Epidermal melanocyte (primary cell): ENCODE results near the gene IGFL4.

Source experiments
- DNase-seq: peaks from one replicate; pipeline ENCODE4 v3.0.0; 2011; ENCODE audit warnings: low spot score; ENCODE audit not compliant: insufficient read length

The IGFL4 gene

DNA sequence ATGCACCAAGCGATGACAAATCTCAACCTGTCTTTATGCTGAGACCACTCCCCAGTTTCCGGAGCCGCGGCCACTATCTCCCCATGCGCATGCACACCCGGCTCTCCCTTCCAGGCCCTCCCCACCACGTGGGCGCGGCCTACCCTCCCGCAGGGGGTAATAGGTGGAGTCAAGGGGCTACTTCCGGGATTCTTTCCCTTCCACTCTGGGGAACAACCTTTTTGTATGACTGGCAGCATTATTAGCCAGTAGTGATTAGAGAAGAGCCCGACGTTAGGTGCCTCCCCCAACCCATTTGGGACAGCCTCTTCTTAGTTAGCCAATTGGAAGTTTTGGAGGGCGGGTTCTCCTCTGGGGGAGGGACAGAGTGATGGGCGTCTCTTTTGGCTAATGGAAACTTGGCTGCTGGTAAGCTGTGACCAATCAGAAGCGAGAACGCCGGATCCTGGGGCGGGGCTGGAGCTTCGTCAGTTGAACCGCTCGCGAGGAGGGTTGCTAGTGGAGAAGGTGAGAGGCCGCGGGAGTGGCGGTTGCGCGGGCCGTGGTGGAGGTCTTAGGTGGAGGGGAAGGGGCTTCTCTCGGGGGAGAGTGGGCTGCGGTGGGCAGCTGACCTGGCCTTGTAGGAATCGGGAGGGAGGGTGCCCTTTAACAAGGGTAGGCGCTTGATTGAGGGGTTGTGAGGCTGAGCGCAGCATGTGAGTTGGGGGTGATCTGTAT, 45.6 kb downstream of the IGFL4 start, which contains the start of gene CCDC61:
CCDC61 (plus strand) TSS at position 470 of the 717 bp plus-strand sequence. CDS start 7,552 bp downstream, outside the sequence.
- DNase-seq = peak; percentile 96

DNA sequence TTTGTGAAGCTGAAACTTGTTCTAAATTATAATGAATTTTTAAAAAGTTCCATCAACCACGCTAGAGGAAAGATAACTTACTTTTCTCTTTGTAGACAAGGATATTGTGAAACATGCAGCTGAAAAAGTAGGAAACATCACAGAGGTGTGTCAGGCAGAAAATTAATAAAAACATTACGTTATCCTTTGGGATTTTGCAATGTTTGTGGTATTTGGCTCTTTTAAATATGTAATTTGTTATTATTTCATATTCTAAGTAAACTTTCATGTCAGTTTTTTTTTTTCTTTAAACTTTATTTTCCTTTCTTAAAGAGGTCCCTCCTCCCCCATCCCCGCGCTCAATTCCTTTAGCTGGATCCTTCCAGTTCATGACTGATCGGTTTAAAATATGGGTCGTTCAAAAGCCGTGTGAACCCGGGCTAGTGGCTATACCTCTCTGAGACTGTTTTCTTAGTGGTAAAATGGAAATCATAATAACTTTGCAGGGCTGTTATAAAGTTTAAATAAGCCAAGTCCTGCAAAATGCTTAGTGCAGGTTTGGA, 46.3 kb downstream of the IGFL4 start:
- no peak for DNase-seq

DNA sequence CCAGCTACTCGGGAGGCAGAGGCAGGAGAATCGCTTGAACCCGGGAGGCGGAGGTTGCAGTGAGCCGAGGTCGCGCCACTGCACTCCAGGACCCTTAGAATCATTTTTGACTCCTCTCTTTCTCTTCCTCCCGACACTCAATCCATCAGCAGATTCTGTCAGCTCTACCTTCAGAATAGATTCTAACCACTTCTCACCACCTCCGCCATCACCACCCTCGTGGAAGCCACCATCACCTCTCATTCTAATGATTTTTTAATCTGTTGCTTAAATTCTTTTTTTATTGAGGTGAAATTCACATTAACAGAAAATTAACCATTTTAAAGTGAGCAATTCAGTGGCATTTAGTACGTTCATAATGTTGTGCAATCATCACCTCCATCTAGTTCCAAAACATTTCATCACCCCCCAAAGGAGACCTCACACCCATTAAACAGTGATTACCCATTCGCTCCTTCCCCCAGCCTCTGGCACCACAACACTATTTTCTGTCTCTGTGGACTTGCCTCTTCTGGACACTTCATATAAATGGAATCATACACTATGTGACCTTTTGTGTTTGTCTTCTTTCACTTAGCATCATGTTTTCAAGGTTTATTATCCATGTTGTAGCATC, 50.6 kb downstream of the IGFL4 start:
- DNase-seq = no peak
